GM12875 (cell line): ENCODE results near the gene LRRC3B.
"Not testable (repeated sequence)": the region's sequence is repeated elsewhere in the genome, so short reads cannot be mapped to it uniquely, and the experiment has no call there.

Experiments used
- H3K4me3 ChIP-seq: one replicate; pipeline ENCODE4 v1.5.1; 2011; ENCODE audit warnings: low read depth, low read length, control low read depth
- CTCF ChIP-seq: IDR thresholded peaks from 2 replicates; pipeline ENCODE4 v1.5.1; 2011; ENCODE audit warnings: low read depth, mild to moderate bottlenecking, control low read depth, inconsistent platforms, low read length, moderate library complexity, borderline replicate concordance; ENCODE audit not compliant: insufficient read depth

Gene LRRC3B

GRCh38 chr3:26591926-26592325 is 30.6 kb upstream of the LRRC3B start:
- H3K4me3 ChIP-seq, result no peak overlapping the region
- no peak for TF ChIP-seq CTCF

DNA sequence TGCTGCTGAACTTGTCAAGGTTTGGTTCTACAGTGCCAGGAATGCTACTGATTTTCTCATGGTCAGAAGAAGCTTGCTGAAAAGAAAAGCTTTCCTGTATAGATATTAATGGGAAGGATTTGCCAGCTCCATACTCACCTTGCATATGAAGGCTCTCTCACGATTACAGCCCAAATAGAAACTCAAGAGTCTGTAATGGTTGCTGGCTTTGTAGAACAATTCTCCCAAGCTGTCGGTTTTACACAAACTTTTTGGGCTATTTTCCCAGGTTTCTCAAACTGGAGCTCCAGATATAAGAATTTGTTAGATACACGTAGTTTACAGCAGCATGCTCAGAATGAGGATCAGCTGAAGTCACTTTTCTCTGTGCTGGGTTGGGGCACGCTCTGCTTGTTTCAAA is 30.1 kb upstream of the LRRC3B start:
- H3K4me3 ChIP-seq, result no peak overlapping the region
- no peak for TF ChIP-seq CTCF

- no peak for TF ChIP-seq CTCF
- no peak overlapping the region for H3K4me3 ChIP-seq
These were observed 26.2 kb upstream of the LRRC3B start for GRCh38 chr3:26596335-26596734.

DNA sequence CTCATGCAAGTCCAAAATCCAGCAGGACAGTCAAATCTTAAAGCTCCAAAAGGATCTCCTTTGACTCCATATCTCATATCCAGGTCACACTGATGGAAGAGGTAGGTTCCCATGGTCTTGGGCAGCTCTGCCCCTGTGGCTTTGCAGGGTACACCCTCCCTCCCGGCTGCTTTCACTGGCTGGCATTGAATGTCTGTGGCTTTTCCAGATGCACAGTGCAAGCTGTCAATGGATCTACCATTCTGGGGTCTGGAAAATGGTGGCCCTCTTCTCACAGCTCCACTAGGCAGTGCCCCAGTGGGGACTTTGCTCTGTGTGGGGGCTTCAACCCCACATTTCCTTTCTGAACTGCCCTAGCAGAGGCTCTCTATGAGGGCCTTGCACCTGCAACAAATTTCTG is 19.3 kb upstream of the LRRC3B start:
- H3K4me3 ChIP-seq, result not testable (repeated sequence)

DNA sequence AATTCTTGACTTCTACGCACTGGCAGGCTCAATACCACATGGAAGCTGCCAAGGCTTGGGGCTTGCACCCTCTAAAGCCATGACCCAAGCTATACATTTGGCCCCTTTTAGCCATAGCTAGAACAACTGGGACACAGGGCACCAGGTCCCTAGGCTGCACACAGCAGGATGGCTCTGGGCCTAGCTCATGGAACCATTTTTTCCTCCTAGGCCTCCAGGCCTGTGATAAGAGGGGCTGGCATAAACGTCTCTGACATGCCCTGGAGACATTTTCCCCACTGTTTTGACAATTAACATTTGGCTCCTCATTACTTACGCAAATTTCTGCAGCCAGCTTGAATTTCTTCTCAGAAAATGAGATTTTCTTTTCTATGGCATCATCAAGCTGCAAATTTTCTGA is 18.8 kb upstream of the LRRC3B start:
- not testable (repeated sequence) for H3K4me3 ChIP-seq

DNA sequence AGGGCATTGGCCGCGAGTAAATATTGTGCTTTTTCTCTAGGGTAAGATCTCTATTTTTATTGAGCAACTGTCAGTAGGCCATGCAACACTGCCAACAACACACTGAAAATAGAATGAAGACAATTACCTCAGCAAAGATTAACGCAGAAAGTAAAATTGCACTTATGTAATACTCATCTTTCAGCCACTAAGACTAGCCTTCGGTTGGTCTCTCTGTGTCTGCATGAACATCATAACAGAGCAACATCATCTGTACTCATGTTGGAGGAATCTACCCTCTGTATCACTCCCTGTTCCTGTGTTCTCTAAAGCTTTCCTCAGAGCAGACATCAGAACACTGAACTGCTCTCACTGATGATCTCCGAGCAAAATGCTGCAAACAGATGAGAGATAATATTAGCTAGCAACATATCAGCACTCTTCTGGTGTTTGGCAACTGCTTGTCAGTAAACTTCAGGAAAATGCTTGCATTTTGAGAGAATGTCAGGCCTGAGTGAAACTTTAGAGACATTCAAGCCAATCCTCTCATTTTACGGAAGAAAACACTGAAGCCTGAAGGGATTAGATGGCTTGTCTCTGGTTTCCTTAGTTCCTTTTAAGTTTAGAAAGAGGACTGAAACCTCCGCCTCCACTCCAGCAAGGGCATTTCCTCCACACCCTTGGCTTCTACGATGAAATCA is 8.4 kb upstream of the LRRC3B start:
- no peak for TF ChIP-seq CTCF
- H3K4me3 ChIP-seq, result no peak overlapping the region

DNA sequence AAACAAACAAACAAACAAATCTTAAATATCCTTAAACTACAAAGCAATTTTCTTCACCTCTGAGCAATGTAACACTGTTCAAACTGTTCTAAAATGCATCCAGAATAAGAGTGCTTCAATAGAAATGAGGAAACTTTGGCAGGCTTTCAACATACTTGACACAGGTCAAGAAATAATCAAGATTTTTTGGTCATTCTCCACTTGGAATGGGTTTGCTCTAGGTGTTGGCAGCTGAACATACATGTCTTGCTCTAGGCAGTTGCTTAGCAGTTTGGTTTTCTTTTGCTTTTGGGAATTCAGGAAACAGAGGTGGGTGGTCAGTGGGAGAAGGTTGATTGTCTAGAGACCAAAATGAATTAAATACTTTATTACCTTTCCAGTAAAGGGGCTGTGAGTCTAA is 1.4 kb upstream of the LRRC3B start:
- H3K4me3 ChIP-seq, result no peak overlapping the region
- TF ChIP-seq CTCF, result no peak

DNA sequence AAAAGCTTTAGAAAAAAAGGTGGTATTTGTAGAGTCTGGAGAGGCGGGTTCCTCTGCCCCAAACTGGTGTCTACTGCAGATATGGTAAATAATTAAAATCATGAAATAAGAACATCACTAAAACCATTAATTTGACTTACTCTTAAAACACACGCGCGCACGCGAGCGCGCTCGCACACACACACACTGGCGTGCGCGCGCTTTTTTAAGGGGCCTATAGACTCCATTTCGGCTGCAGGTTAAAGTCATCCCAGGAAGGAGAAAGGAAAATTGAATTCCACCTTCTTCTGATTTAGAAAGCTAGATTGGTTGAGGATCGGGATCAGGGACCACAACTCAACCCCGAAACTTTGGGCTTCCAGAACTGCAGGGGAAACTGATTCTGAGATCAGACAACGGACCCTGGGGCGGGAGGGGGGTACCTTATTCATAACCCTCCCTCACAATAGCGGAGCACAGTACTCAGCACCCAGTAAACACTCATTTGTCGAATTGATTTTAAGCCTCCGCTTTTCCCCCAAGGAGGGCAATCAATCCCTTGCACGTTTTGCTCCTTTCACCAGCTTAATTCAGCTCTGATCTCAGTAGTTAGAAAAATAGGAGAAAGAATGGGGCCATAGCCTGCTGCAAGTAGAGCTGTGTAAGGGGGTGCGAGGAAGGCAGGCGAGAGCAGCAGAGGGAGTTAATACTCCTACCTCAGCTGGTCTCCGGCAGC is 509 bp upstream of the LRRC3B start:
- H3K4me3 ChIP-seq, result no peak overlapping the region
- no peak for TF ChIP-seq CTCF
